NOMO-1 treated with dmso at 0.1 percent for 144 hours (cell line): ENCODE results near the gene HDDC2.

Experiments used
- DNase-seq: peaks from one replicate; lab custom pipeline; 2025; ENCODE audit not compliant: unreplicated experiment; lab: John Stamatoyannopoulos, UW

HDDC2 gene

DNA sequence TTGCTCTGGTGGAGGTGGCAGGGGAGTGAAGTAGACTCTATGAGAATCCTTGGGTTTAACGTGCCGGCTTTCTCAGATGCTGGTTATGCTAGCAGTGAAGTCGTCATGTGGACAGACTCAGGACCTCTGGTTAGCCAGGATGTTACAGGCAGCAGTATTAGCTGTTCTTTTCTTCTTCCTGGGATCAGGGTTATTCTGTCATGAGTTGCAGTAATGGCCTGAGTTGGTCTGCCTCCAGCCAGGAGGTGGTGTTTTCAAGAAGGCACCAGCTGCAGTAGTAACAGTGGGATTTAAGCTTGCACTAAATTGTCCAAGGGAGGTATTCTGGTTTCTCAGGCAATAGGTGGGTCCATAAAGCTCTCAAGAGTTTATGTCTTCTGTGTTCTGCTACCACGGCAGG lies 56.7 kb downstream of the HDDC2 start:
- no peak for DNase-seq

- no peak for DNase-seq
Measured at GRCh38 chr6:125237764-125238163, 64.0 kb downstream of the HDDC2 start.

GRCh38 chr6:125236536-125237327 lies 65.0 kb downstream of the HDDC2 start:
- DNase-seq = no peak

DNA sequence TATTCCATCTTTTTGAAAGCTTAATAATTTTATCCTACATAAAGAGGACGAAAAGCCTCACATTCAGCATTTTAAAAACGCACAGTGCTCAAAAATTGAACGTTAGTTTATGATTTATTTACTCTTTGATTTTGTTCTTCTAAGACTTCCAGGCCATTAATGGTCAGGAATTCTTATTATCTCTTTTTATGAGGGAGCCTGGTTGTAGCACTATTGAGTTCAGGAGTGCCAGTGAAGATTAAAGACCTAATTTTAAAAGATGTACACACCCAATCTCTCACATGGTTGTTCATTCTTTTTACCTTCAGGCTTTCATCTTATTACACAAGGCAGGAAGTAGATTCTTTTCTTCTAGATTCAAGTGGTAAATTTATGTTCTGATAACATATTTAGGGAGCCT lies 68.6 kb downstream of the HDDC2 start:
- DNase-seq = no peak

GRCh38 chr6:125232466-125232865 lies 69.3 kb downstream of the HDDC2 start:
- no peak for DNase-seq

DNA sequence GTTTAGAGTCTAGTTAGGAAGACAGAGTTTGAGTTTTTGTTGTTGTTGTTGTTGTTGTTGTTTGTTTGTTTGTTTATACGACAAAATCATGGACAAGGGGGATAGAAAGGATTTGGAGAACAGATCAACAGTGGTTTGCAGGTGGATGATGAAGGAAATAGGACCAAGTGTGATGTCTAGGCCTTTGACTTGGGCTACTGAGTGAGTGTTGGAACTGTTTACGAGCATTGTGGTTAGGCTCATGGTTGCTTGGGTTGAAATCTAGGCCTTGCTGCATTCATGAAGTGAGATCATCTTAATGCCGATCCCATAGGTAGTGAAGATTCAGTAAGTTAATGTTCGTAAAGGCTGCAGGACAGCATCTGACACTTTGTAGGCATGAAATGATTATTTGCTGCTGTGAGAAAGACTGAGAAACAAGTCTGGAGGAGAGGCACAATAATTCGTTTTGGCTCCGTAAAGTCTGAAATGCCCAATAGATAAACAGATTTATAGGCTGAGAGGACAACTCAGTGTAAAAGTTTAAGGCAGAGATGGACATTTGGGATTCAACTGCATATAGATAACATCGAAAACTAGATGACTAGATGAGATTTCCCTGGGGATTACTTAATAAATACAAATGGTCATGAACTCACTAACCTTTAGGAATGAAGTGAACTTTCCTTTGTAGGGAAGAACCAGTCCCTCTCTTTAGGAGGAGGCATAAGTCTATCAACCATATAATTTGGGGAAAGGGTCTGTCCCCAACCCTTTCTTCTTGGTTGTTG lies 70.0 kb downstream of the HDDC2 start:
- no peak for DNase-seq

DNA sequence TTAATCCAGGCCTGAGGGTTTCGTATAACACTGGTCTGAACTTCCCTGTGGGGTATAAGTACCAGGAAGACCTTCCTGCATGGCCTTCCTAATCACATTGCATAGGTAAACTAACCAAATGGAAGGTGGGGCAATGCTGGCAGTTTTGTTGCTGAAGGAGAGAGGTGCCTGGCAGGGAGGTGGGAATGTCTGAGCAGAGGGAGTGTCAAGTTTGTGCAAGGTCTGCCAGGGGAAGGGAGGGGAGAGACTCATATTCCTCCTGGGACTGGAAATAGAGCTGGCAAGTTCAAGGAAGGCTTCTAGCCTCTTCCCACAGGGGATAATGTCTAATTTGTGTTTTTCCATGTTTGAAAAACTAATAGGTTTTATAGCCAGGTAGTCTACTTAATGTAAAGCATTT lies 70.6 kb downstream of the HDDC2 start:
- no peak for DNase-seq

GRCh38 chr6:125230674-125231073 lies 71.1 kb downstream of the HDDC2 start:
- DNase-seq = no peak

- no peak for DNase-seq
Measured at GRCh38 chr6:125228981-125229479, 72.7 kb downstream of the HDDC2 start.

GRCh38 chr6:125227244-125227643 lies 74.5 kb downstream of the HDDC2 start:
- no peak for DNase-seq
